Endothelial cell of umbilical vein (primary cell): ENCODE data around the gene NOP9. TPM values are rescaled to one million over a fixed set of nuclear protein-coding genes. Genes with fewer than 3 reads are reported as not detected.

ENCODE experiments used
- BruUV-seq: library from RNA; stranded (reverse); fragments of 400-500 nt; replicated peaks from 2 replicates; lab custom pipeline; 2021; lab: Mats Ljungman, UMichigan
- CTCF ChIA-PET: fragments of 300-600, 350-600 bp; sonication (Branson Sonifier 250); formaldehyde crosslinking; loops from one replicate; lab custom pipeline; 2021; ENCODE audit warnings: antibody characterized with exemption, inconsistent platforms; lab: Charles Lee
- POLR2A ChIA-PET: fragments of 300-600, 350-600 bp; sonication (Branson Sonifier 250); formaldehyde crosslinking; loops from one replicate; lab custom pipeline; 2021; ENCODE audit warnings: antibody characterized with exemption, inconsistent platforms; lab: Charles Lee
- DNase-seq: peaks from one replicate; pipeline ENCODE4 v3.0.0-alpha.2; 2011; ENCODE audit warnings: low read depth, low spot score
- FAIRE-seq: peaks from 2 replicates; lab custom pipeline; 2011; peaks lifted over from hg19 to GRCh38; lab: Jason Lieb, UNC
- H2AFZ ChIP-seq: 2 replicates; pipeline ENCODE4 v1.6.0; 2012; ENCODE audit warnings: low read depth, low read length, control low read depth, inconsistent platforms
- H3K27ac ChIP-seq: 2 replicates; pipeline ENCODE4 v1.5.1; 2011; ENCODE audit warnings: low read depth, mild to moderate bottlenecking, control low read depth, low read length, moderate library complexity; ENCODE audit not compliant: insufficient read depth
- H3K27me3 ChIP-seq, 2 experiments: 2 replicates each; pipeline versions ENCODE4 v1.6.0 to v1.6.1; 2011; ENCODE audit warnings: low read length in 2 of 2, mixed read lengths in 1 of 2; ENCODE audit not compliant: control insufficient read depth in 2 of 2, insufficient read depth in 2 of 2
- H3K36me3 ChIP-seq, 2 experiments: 2 replicates in 1 of 2; 3 replicates in 1 of 2; pipeline ENCODE4 v1.5.1; 2011; ENCODE audit warnings: low read length in 2 of 2, mild to moderate bottlenecking in 1 of 2, moderate library complexity in 1 of 2; ENCODE audit not compliant: control insufficient read depth in 2 of 2, insufficient read depth in 2 of 2; ENCODE audit errors: extremely low read depth in 1 of 2
- H3K4me1 ChIP-seq: 3 replicates; pipeline ENCODE4 v1.5.1; 2011; ENCODE audit warnings: mild to moderate bottlenecking, low read length; ENCODE audit not compliant: control insufficient read depth, insufficient read depth; ENCODE audit errors: extremely low read depth
- H3K4me2 ChIP-seq: 2 replicates; pipeline ENCODE4 v1.6.1; 2011; ENCODE audit warnings: low read length, control low read depth, mixed read lengths; ENCODE audit not compliant: insufficient read depth
- H3K4me3 ChIP-seq, 3 experiments: fragments of 200-600 bp in 1 of 3; sonication (generic), shearing (Covaris generic) in 1 of 3; replicated peaks in 1 of 3; 2 replicates each; pipeline ENCODE4 v1.5.1; 2011 to 2016; ENCODE audit warnings: control low read depth in 3 of 3, low read length in 3 of 3, mild to moderate bottlenecking in 2 of 3, inconsistent platforms in 1 of 3, low read depth in 1 of 3, moderate library complexity in 1 of 3; ENCODE audit not compliant: insufficient read depth in 1 of 3
- H3K79me2 ChIP-seq: 2 replicates; pipeline ENCODE4 v1.6.0; 2012; ENCODE audit warnings: low read length, inconsistent platforms; ENCODE audit not compliant: control insufficient read depth, insufficient read depth
- H3K9ac ChIP-seq: replicated peaks from 2 replicates; pipeline ENCODE3; 2011; ENCODE audit warnings: low read length, control low read depth; ENCODE audit not compliant: insufficient read depth; ENCODE audit errors: extremely low read depth
- H3K9me1 ChIP-seq: replicated peaks from 3 replicates; pipeline ENCODE4 v1.6.0; 2011; ENCODE audit warnings: mild to moderate bottlenecking, low read length; ENCODE audit not compliant: control insufficient read depth, insufficient read depth; ENCODE audit errors: extremely low read depth
- H3K9me3 ChIP-seq: replicated peaks from 2 replicates; pipeline ENCODE4 v1.5.1; 2012; ENCODE audit warnings: low read length, inconsistent platforms; ENCODE audit not compliant: control insufficient read depth, insufficient read depth
- H4K20me1 ChIP-seq: replicated peaks from 2 replicates; pipeline ENCODE3; 2011; ENCODE audit warnings: mild to moderate bottlenecking, low read length; ENCODE audit not compliant: control insufficient read depth, insufficient read depth; ENCODE audit errors: extremely low read depth
- EZH2 ChIP-seq: IDR thresholded peaks from 2 replicates; pipeline ENCODE4 v1.6.1; 2012; ENCODE audit warnings: borderline replicate concordance, low read depth, mild to moderate bottlenecking, moderate library complexity, low read length, inconsistent platforms; ENCODE audit not compliant: severe bottlenecking
- FOS ChIP-seq: IDR thresholded peaks from 2 replicates; pipeline ENCODE4 v1.6.1; 2011; ENCODE audit warnings: mild to moderate bottlenecking, low read length, moderate library complexity, borderline replicate concordance; ENCODE audit not compliant: insufficient read depth
- GATA2 ChIP-seq: IDR thresholded peaks from 2 replicates; pipeline ENCODE4 v1.7.0; 2011; ENCODE audit warnings: low read depth, mild to moderate bottlenecking, moderate library complexity, mixed read lengths, low read length; ENCODE audit not compliant: insufficient read length, insufficient read depth
- JUN ChIP-seq: IDR thresholded peaks from 2 replicates; pipeline ENCODE4 v1.6.1; 2011; ENCODE audit warnings: borderline replicate concordance, low read depth; ENCODE audit not compliant: insufficient read length, insufficient read depth
- MYC ChIP-seq: IDR thresholded peaks from one replicate; pipeline ENCODE4 v1.6.1; 2011; ENCODE audit warnings: mild to moderate bottlenecking, low read depth, low read length
- POLR2A ChIP-seq: IDR thresholded peaks from 2 replicates; pipeline ENCODE4 v1.6.1; 2012; ENCODE audit warnings: low read depth, mild to moderate bottlenecking, control low read depth, low read length
- POLR2AphosphoS5 ChIP-seq: IDR thresholded peaks from 2 replicates; pipeline ENCODE4 v1.6.1; 2012; ENCODE audit warnings: low read depth, mild to moderate bottlenecking, control low read depth, low read length, moderate library complexity; ENCODE audit not compliant: insufficient read depth
- dilution Hi-C: fragments of 300-500 bp; cut with MboI; formaldehyde crosslinking; loops from one replicate; pipeline ENCODE4 v1.15.0; 2019; ENCODE audit warnings: low sequenced_read_pairs; ENCODE audit not compliant: extremely low pct_ligation_motif_present
- intact Hi-C: fragments of 100-400 bp; cut with micrococcal nuclease; formaldehyde crosslinking; loops from one replicate; pipeline ENCODE4 v1.10.0; 2022
- polyA plus RNA-seq, 4 experiments: library from polyadenylated mRNA; depleted of rRNA in 3 of 4; stranded (reverse) in 3 of 4; unstranded in 1 of 4; fragments of >200 nt; gene quantifications; 2 replicates each; pipeline versions ENCODE4 v1.2.1 to v1.2.3, GENCODE V29; 2011 to 2012; ENCODE audit warnings: missing spikeins in 1 of 4
- total RNA-seq: library from RNA; stranded (reverse); gene quantifications from 2 replicates; pipeline ENCODE4 v1.2.3, GENCODE V29; 2021
- TF ChIP-seq, protein P1 (sequence below), 2 donors: IDR thresholded peaks; 1 replicate in 1 of 2; 2 replicates in 1 of 2; pipeline ENCODE4 v1.5.1; 2011; ENCODE audit warnings: low read length in 2 of 2, mild to moderate bottlenecking in 2 of 2, moderate library complexity in 2 of 2, control low read depth in 1 of 2, inconsistent platforms in 1 of 2, low read depth in 1 of 2; ENCODE audit not compliant: insufficient read depth in 1 of 2; ENCODE audit errors: extremely low read depth in 1 of 2
- TF ChIP-seq, protein P2 (sequence below): IDR thresholded peaks from 2 replicates; pipeline ENCODE4 v1.6.1; 2011; ENCODE audit not compliant: insufficient read depth, insufficient read length

Gene NOP9
- total and polyA plus RNA-seq, 2 donors (not counting 3 experiments of a cell fraction or from before 2014, with no cell fraction given) = 16.2 to 31.0 TPM

DNA sequence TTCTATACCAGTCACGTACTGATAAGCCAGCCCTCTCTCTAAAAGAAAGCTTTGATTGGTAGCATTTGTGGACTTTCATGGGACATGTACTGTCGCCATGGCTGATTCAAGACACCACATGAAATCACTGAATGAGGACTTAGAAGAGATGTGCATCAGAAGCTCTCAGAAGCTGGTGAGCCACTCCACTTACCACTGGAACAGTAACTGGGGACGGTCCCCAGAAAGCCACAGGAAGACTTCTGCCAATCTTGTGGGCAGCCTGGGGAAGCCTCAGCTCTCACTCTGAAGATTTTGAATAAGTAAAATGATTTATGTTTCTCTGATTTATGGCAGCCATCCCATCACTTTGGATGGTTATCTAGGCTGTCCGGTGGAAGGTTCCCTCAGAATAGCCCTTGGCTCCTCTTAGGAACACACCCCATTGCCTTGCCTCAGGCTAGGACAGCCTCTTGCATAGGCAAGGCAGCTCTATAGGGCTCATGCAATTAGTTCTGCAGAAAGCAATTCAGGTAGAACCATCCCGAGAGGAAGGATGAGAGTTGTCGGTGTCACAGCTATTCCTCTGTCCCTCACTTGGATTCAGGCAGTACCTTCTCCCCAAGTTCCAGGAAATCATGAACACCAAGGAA, 9.9 kb upstream of the NOP9 start:
- ChIA-PET POLR2A (no interaction called here), CTCF (interaction anchor here (0.8 to 3.5 kb wide), 3 partner anchors 18 to 74 kb away, joined by 3 to 16 read pairs (median 5); partner anchors contain the start of genes CIDEB and MDP1)
- Histone ChIP-seq H3K9me1 (no peaks in the 10 kb centered on the region), H3K9me3 (no peaks in the 10 kb centered on the region), H3K27me3 (no peaks in the 10 kb centered on the region), H3K4me3 (no peak overlapping the region), H3K4me2 (no peak overlapping the region), H3K79me2 (no peaks in the 10 kb centered on the region), H3K9ac (no peak overlapping the region), H2AFZ (no peak overlapping the region), H4K20me1 (no peaks in the 10 kb centered on the region), H3K4me1 (no peaks in the 10 kb centered on the region), H3K27ac (no peak overlapping the region), H3K36me3 (peaks cover 0 to 14% of the 10 kb centered on the region in 2 experiments)
- no peak for TF ChIP-seq JUN
- TF ChIP-seq GATA2 = no peak
- TF ChIP-seq POLR2AphosphoS5 = no peak
- TF ChIP-seq MYC = no peak
- TF ChIP-seq FOS = no peak
- TF ChIP-seq POLR2A = no peak
- no peak for TF ChIP-seq EZH2
- TF ChIP-seq, protein P1, sequence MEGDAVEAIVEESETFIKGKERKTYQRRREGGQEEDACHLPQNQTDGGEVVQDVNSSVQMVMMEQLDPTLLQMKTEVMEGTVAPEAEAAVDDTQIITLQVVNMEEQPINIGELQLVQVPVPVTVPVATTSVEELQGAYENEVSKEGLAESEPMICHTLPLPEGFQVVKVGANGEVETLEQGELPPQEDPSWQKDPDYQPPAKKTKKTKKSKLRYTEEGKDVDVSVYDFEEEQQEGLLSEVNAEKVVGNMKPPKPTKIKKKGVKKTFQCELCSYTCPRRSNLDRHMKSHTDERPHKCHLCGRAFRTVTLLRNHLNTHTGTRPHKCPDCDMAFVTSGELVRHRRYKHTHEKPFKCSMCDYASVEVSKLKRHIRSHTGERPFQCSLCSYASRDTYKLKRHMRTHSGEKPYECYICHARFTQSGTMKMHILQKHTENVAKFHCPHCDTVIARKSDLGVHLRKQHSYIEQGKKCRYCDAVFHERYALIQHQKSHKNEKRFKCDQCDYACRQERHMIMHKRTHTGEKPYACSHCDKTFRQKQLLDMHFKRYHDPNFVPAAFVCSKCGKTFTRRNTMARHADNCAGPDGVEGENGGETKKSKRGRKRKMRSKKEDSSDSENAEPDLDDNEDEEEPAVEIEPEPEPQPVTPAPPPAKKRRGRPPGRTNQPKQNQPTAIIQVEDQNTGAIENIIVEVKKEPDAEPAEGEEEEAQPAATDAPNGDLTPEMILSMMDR (IDR thresholded peaks at IDR 0.05; ENCODE audit: extremely low read depth in 1 of 2, insufficient read depth in 1 of 2, low read depth in 1 of 2, low read length in 2 of 2) = no peak
- TF ChIP-seq, protein P2, sequence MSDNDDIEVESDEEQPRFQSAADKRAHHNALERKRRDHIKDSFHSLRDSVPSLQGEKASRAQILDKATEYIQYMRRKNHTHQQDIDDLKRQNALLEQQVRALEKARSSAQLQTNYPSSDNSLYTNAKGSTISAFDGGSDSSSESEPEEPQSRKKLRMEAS = no peak
- DNase-seq = no peak
- intact Hi-C loops = no loop called here
- dilution Hi-C loops = no loop called here
- no peak for FAIRE-seq
- BruUV-seq = no TSS peak
